HepG2 (cell line): Measurements from ENCODE around the gene C22orf15. TPM values are rescaled to one million over a fixed set of nuclear protein-coding genes. Genes with fewer than 3 reads are reported as not detected.

ENCODE experiments used
- CBFB ChIP-seq: sonication (generic); formaldehyde crosslinking; IDR thresholded peaks from 2 replicates; pipeline ENCODE4 v1.4.0; 2020; ENCODE audit warnings: missing genetic modification reagents
- CSRNP1 ChIP-seq: sonication (generic); formaldehyde crosslinking; IDR thresholded peaks from 2 replicates; pipeline ENCODE4 v1.8.1; 2023; ENCODE audit warnings: mild to moderate bottlenecking, missing genetic modification reagents
- E2F5 ChIP-seq: sonication (generic); formaldehyde crosslinking; conservative IDR thresholded peaks from 2 replicates; pipeline ENCODE4 v1.4.0; 2020; ENCODE audit warnings: missing genetic modification reagents
- KLF15 ChIP-seq: sonication (generic); formaldehyde crosslinking; IDR thresholded peaks from 2 replicates; pipeline ENCODE4 v1.8.1; 2023; ENCODE audit warnings: borderline replicate concordance, mild to moderate bottlenecking, inconsistent platforms, missing genetic modification reagents, mixed read lengths
- PAXIP1 ChIP-seq: sonication (generic); formaldehyde crosslinking; conservative IDR thresholded peaks from 2 replicates; pipeline ENCODE4 v1.4.0; 2020; ENCODE audit warnings: mild to moderate bottlenecking, missing genetic modification reagents, moderate library complexity
- PRMT3 ChIP-seq: sonication (generic); formaldehyde crosslinking; IDR thresholded peaks from 2 replicates; pipeline ENCODE4 v1.8.1; 2022; ENCODE audit warnings: low read depth, mild to moderate bottlenecking, moderate library complexity, missing genetic modification reagents, borderline replicate concordance
- PRPF4 ChIP-seq: fragments of 200-400 bp; formaldehyde crosslinking; IDR thresholded peaks from 2 replicates; pipeline ENCODE4 v1.6.1; 2016; ENCODE audit warnings: low read length, low read depth; ENCODE audit not compliant: poor library complexity, severe bottlenecking
- RBFOX2 ChIP-seq: fragments of 200-400 bp; formaldehyde crosslinking; IDR thresholded peaks from 2 replicates; pipeline ENCODE4 v1.6.1; 2017; ENCODE audit warnings: low read depth, mild to moderate bottlenecking, low read length
- RELA ChIP-seq: sonication (generic); formaldehyde crosslinking; IDR thresholded peaks from 2 replicates; pipeline ENCODE4 v1.4.0; 2020; ENCODE audit warnings: missing genetic modification reagents
- REPIN1 ChIP-seq: sonication (generic); formaldehyde crosslinking; IDR thresholded peaks from 2 replicates; pipeline ENCODE4 v1.8.0; 2022; ENCODE audit warnings: missing genetic modification reagents, low read depth, mild to moderate bottlenecking, borderline replicate concordance
- SALL1 ChIP-seq: sonication (generic); formaldehyde crosslinking; IDR thresholded peaks from 2 replicates; pipeline ENCODE4 v1.8.0; 2022; ENCODE audit warnings: mild to moderate bottlenecking, missing genetic modification reagents
- SOX6 ChIP-seq, 2 experiments: fragments of 450-650 bp in 1 of 2; sonication (generic) in 1 of 2; formaldehyde crosslinking in 1 of 2; IDR thresholded peaks; 2 replicates each; pipeline versions ENCODE4 v1.4.0 to v1.6.1; 2017 to 2020; ENCODE audit warnings: antibody characterized with exemption in 1 of 2, mild to moderate bottlenecking in 1 of 2, missing genetic modification reagents in 1 of 2
- SP1 ChIP-seq, 2 experiments: fragments of 450-650 bp in 1 of 2; sonication (generic) in 1 of 2; formaldehyde crosslinking in 1 of 2; IDR thresholded peaks; 2 replicates each; pipeline versions ENCODE4 v1.4.0 to v1.6.1; 2016 to 2020; ENCODE audit warnings: missing genetic modification reagents in 1 of 2
- TAF1 ChIP-seq: sonication (generic); formaldehyde crosslinking; IDR thresholded peaks from 2 replicates; pipeline ENCODE4 v1.4.0; 2020; ENCODE audit warnings: missing genetic modification reagents
- ZFP41 ChIP-seq: sonication (generic); formaldehyde crosslinking; IDR thresholded peaks from 2 replicates; pipeline ENCODE4 v1.4.0; 2020; ENCODE audit warnings: mild to moderate bottlenecking, missing genetic modification reagents, borderline replicate concordance
- ZNF224 ChIP-seq: sonication (generic); formaldehyde crosslinking; IDR thresholded peaks from 2 replicates; pipeline ENCODE4 v1.5.0; 2020; ENCODE audit warnings: mild to moderate bottlenecking, missing genetic modification reagents
- ZNF317 ChIP-seq: sonication (generic); formaldehyde crosslinking; IDR thresholded peaks from 2 replicates; pipeline ENCODE4 v1.5.0; 2020; ENCODE audit warnings: mild to moderate bottlenecking, missing genetic modification reagents
- ZNF670 ChIP-seq: sonication (generic); formaldehyde crosslinking; IDR thresholded peaks from 2 replicates; pipeline ENCODE4 v1.8.0; 2022; ENCODE audit warnings: mild to moderate bottlenecking, missing genetic modification reagents, borderline replicate concordance
- ZNF761 ChIP-seq: sonication (generic); formaldehyde crosslinking; conservative IDR thresholded peaks from 2 replicates; pipeline ENCODE4 v1.4.0; 2020; ENCODE audit warnings: mild to moderate bottlenecking, missing genetic modification reagents
- polyA plus RNA-seq, 8 experiments: library from polyadenylated mRNA; depleted of rRNA in 3 of 8; stranded (reverse) in 7 of 8; unstranded in 1 of 8; fragments of >200 nt; fragmentation: Illumina TruSeq in 4 of 8; extraction: Trizol in 4 of 8; gene quantifications; 2 replicates each; pipeline versions ENCODE4 v1.2.1 to v1.2.3, GENCODE V29; 2011 to 2016; ENCODE audit warnings: low read depth in 4 of 8, missing spikeins in 1 of 8, mixed read lengths in 1 of 8; ENCODE audit not compliant: insufficient read depth in 1 of 8
- total RNA-seq, 5 experiments: library from RNA; depleted of rRNA; stranded (reverse); fragments of >200 nt; fragmentation: Illumina TruSeq; extraction: Trizol; gene quantifications; 2 replicates each; pipeline ENCODE4 v1.2.3, GENCODE V29; 2016; ENCODE audit warnings: low read depth in 1 of 5
- TF ChIP-seq, protein P1 (sequence below): sonication (generic); formaldehyde crosslinking; IDR thresholded peaks from 2 replicates; pipeline ENCODE4 v1.4.0; 2020; ENCODE audit warnings: mild to moderate bottlenecking, missing genetic modification reagents
- TF ChIP-seq, protein P2 (sequence below): sonication (generic); formaldehyde crosslinking; IDR thresholded peaks from 2 replicates; pipeline ENCODE4 v1.8.1; 2023; ENCODE audit warnings: mild to moderate bottlenecking, missing genetic modification reagents, borderline replicate concordance

Gene C22orf15
- total and polyA plus RNA-seq, 2 of the 13 experiments (the other 11 are each of a cell fraction or from before 2014, with no cell fraction given): not detected

DNA sequence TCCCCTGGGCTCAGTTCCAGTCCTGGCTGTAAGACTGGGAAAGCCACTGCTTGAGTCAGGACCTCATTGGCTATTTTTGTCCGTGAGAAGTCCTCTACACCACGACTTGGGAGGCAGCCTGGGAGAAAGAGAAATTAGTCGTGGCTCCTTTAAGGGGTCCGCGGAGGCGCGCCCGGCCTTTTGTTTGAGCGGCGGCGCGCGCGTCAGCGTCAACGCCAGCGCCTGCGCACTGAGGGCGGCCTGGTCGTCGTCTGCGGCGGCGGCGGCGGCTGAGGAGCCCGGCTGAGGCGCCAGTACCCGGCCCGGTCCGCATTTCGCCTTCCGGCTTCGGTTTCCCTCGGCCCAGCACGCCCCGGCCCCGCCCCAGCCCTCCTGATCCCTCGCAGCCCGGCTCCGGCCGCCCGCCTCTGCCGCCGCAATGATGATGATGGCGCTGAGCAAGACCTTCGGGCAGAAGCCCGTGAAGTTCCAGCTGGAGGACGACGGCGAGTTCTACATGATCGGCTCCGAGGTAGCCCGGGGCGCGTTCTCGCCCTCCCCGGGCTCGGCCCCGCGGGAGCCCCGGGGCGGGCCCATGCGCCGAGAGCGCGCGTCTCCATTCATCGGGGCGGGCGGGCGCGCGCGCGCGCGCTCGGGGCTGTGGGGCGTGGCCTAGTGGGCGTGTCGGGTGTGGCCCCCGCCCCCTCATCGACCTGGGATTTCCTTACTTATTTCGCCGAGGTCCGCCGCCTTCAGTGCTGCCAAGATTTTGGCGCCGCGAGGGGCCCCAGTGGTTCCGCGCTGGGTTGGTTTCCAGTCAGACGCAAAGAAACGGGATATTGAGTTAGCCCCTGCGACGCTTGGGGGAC, 24.2 kb downstream of the C22orf15 start, which contains the start of gene SMARCB1 (continued):
- peak; percentile 55 for TF ChIP-seq TAF1
- TF ChIP-seq, protein P1, sequence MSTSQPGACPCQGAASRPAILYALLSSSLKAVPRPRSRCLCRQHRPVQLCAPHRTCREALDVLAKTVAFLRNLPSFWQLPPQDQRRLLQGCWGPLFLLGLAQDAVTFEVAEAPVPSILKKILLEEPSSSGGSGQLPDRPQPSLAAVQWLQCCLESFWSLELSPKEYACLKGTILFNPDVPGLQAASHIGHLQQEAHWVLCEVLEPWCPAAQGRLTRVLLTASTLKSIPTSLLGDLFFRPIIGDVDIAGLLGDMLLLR (CRISPR knock-in tag): peak; percentile 66
- TF ChIP-seq ZFP41: no peak
- TF ChIP-seq SALL1: peak; percentile 31; the same call in 1 of the 2 replicates
- TF ChIP-seq ZNF761 (CRISPR knock-in tag): peak; percentile 44; the same call in 1 of the 2 replicates
- TF ChIP-seq CBFB: 0 out of 2 replicates have a peak, but pooled peaks have one; percentile 9
- 0 out of 2 replicates have a peak, but pooled peaks have one; percentile 55 for TF ChIP-seq RELA (CRISPR knock-in tag)
- TF ChIP-seq SP1 (IDR thresholded peaks at IDR 0.05): no peak
- peak; percentile 89 for TF ChIP-seq SP1 (CRISPR knock-in tag; IDR thresholded peaks at IDR 0.05)
- TF ChIP-seq, protein P2, sequence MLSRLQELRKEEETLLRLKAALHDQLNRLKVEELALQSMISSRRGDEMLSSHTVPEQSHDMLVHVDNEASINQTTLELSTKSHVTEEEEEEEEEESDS (CRISPR knock-in tag): no peak
- TF ChIP-seq RBFOX2: peak; percentile 96
- peak; percentile 45; the same call in 1 of the 2 replicates for TF ChIP-seq PAXIP1
- TF ChIP-seq KLF15 (CRISPR knock-in tag): 0 out of 2 replicates have a peak, but pooled peaks have one; percentile 76
- TF ChIP-seq PRMT3: no peak
- no peak for TF ChIP-seq ZNF670 (CRISPR knock-in tag)
- TF ChIP-seq ZNF317 (CRISPR knock-in tag): peak; percentile 10; the same call in 1 of the 2 replicates
- no peak for TF ChIP-seq PRPF4
- peak; percentile 51; the same call in 1 of the 2 replicates for TF ChIP-seq REPIN1
- TF ChIP-seq SOX6 (IDR thresholded peaks at IDR 0.05): no peak
- TF ChIP-seq SOX6 (CRISPR knock-in tag; IDR thresholded peaks at IDR 0.05): peak; percentile 26
- TF ChIP-seq E2F5 (CRISPR knock-in tag): 0 out of 2 replicates have a peak, but pooled peaks have one; percentile 54
- peak; percentile 68; the same call in 1 of the 2 replicates for TF ChIP-seq ZNF224 (CRISPR knock-in tag)
- peak; percentile 77; the same call in 1 of the 2 replicates for TF ChIP-seq CSRNP1 (CRISPR knock-in tag)
